ENCODE data around the gene FAM83G. TPM values are rescaled to one million over a fixed set of nuclear protein-coding genes. Genes with fewer than 3 reads are reported as not detected.

FAM83G gene
- total RNA-seq, 1 experiment from 2014 or later = 21.5 TPM

GRCh38 chr17:19016297-19016696 is 11.7 kb upstream of the FAM83G start:
- CTCF ChIA-PET = no interaction called here
- Mint-ChIP-seq H3K27ac (ENCODE audit: unreplicated experiment) (no peak overlapping the region), H3K4me3 (ENCODE audit: low read depth, unreplicated experiment) (no peak overlapping the region), H3K4me1 (ENCODE audit: low read depth, unreplicated experiment) (peaks cover 9% of the 10 kb centered on the region), H3K9me3 (ENCODE audit: low read depth, unreplicated experiment) (no peaks in the 10 kb centered on the region), H3K27me3 (ENCODE audit: unreplicated experiment) (no peaks in the 10 kb centered on the region), H3K36me3 (ENCODE audit: insufficient read depth, unreplicated experiment) (no peaks in the 10 kb centered on the region)
- no peak for DNase-seq
- intact Hi-C loops (cut with micrococcal nuclease; ENCODE audit: unreplicated experiment) = no loop called here
- no TSS peak for BruUV-seq (replicated peaks)
- no peak for TF ChIP-seq CTCF (IDR thresholded peaks at IDR 0.05; ENCODE audit: unreplicated experiment)

GRCh38 chr17:19015428-19015827 is 10.9 kb upstream of the FAM83G start:
- Mint-ChIP-seq H3K9me3 (ENCODE audit: low read depth, unreplicated experiment) (no peaks in the 10 kb centered on the region), H3K27ac (ENCODE audit: unreplicated experiment) (no peak overlapping the region), H3K4me3 (ENCODE audit: low read depth, unreplicated experiment) (no peak overlapping the region), H3K27me3 (ENCODE audit: unreplicated experiment) (no peaks in the 10 kb centered on the region), H3K4me1 (ENCODE audit: low read depth, unreplicated experiment) (peaks cover 16% of the 10 kb centered on the region), H3K36me3 (ENCODE audit: insufficient read depth, unreplicated experiment) (no peaks in the 10 kb centered on the region)
- CTCF ChIA-PET = no interaction called here
- no peak for DNase-seq
- BruUV-seq (replicated peaks) = no TSS peak
- intact Hi-C loops (cut with micrococcal nuclease; ENCODE audit: unreplicated experiment) = no loop called here
- no peak for TF ChIP-seq CTCF (IDR thresholded peaks at IDR 0.05; ENCODE audit: unreplicated experiment)

GRCh38 chr17:19014628-19015215 is 10.2 kb upstream of the FAM83G start:
- no peak for TF ChIP-seq CTCF (IDR thresholded peaks at IDR 0.05; ENCODE audit: unreplicated experiment)
- no peak for DNase-seq
- Mint-ChIP-seq H3K4me1 (ENCODE audit: low read depth, unreplicated experiment) (peaks cover 16% of the 10 kb centered on the region), H3K27me3 (ENCODE audit: unreplicated experiment) (no peaks in the 10 kb centered on the region), H3K4me3 (ENCODE audit: low read depth, unreplicated experiment) (no peak overlapping the region), H3K27ac (ENCODE audit: unreplicated experiment) (no peak overlapping the region), H3K9me3 (ENCODE audit: low read depth, unreplicated experiment) (no peaks in the 10 kb centered on the region), H3K36me3 (ENCODE audit: insufficient read depth, unreplicated experiment) (no peaks in the 10 kb centered on the region)
- intact Hi-C loops (cut with micrococcal nuclease; ENCODE audit: unreplicated experiment) = no loop called here
- CTCF ChIA-PET = no interaction called here
- BruUV-seq (replicated peaks) = no TSS peak

GRCh38 chr17:19013806-19014627 is 9.5 kb upstream of the FAM83G start:
- intact Hi-C loops (cut with micrococcal nuclease; ENCODE audit: unreplicated experiment) = no loop called here
- Mint-ChIP-seq H3K4me3 (ENCODE audit: low read depth, unreplicated experiment) (no peak overlapping the region), H3K27me3 (ENCODE audit: unreplicated experiment) (no peaks in the 10 kb centered on the region), H3K9me3 (ENCODE audit: low read depth, unreplicated experiment) (no peaks in the 10 kb centered on the region), H3K27ac (ENCODE audit: unreplicated experiment) (no peak overlapping the region), H3K4me1 (ENCODE audit: low read depth, unreplicated experiment) (peaks cover 16% of the 10 kb centered on the region), H3K36me3 (ENCODE audit: insufficient read depth, unreplicated experiment) (no peaks in the 10 kb centered on the region)
- no peak for TF ChIP-seq CTCF (IDR thresholded peaks at IDR 0.05; ENCODE audit: unreplicated experiment)
- no peak for DNase-seq
- CTCF ChIA-PET = no interaction called here
- BruUV-seq (replicated peaks) = no TSS peak
